Measurements from ENCODE around the gene FOLR1. TPM values are rescaled to one million over a fixed set of nuclear protein-coding genes. Genes with fewer than 3 reads are reported as not detected.

Gene FOLR1
- total RNA-seq, 1 donor from 2014 or later = not detected

- Mint-ChIP-seq H3K27ac (ENCODE audit: unreplicated experiment) (no peak overlapping the region), H3K9me3 (ENCODE audit: unreplicated experiment) (peaks cover 5% of the 10 kb centered on the region), H3K4me3 (ENCODE audit: unreplicated experiment) (no peak overlapping the region), H3K27me3 (ENCODE audit: unreplicated experiment) (peaks cover 6% of the 10 kb centered on the region), H3K36me3 (ENCODE audit: unreplicated experiment) (no peaks in the 10 kb centered on the region), H3K4me1 (ENCODE audit: low read depth, unreplicated experiment) (no peaks in the 10 kb centered on the region)
- TF ChIP-seq CTCF (IDR thresholded peaks at IDR 0.05; ENCODE audit: partially characterized antibody, unreplicated experiment) = no peak
- DNase-seq = no peak
These were observed 41.3 kb downstream of the FOLR1 start for GRCh38 chr11:72233056-72233772.

DNA sequence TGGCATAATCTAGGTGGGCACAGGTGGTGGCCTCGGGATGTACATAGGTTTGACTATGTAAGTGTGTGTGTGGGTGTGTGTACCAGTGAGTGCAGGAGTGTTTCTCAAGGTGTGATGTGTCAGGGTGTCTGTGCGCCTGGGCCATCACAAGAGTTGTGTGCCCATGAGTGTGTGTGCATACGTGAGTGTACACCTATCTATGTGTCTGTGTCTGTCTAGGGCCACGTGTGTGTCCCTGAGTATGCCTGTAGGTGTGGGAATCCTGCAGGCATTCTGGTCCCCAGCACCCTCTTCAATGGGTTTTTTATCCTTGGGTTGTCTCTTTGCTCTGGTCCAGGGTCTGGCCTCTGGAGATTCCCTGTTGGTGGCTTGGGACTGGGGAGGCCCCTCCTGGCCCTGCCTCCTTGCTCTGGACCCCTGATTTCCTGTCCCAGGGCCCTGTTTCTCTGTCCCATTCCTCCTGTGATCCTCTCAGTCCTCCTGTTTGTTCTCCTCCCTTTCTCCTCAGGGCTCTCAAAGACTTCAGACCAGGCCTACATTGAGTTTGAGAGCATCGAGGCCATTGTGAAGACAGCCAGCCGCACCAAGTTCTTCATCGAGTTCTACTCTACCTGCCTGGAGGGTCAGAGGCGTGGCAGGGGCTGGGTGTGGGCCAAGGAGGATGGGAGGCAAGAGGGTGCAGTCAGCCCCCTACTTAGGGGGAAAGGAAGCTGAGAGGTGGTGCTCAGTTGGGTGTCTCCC lies 42.0 kb downstream of the FOLR1 start:
- H3K27ac Mint-ChIP-seq (ENCODE audit: unreplicated experiment) = no peak overlapping the region
- DNase-seq = no peak
- H3K4me1 Mint-ChIP-seq (ENCODE audit: low read depth, unreplicated experiment) = peaks cover 2% of the 10 kb centered on the region
- H3K4me3 Mint-ChIP-seq (ENCODE audit: unreplicated experiment) = no peak overlapping the region
- peaks cover 5% of the 10 kb centered on the region for H3K9me3 Mint-ChIP-seq (ENCODE audit: unreplicated experiment)
- H3K27me3 Mint-ChIP-seq (ENCODE audit: unreplicated experiment) = peaks cover 7% of the 10 kb centered on the region
- TF ChIP-seq CTCF (IDR thresholded peaks at IDR 0.05; ENCODE audit: partially characterized antibody, unreplicated experiment) = no peak
- H3K36me3 Mint-ChIP-seq (ENCODE audit: unreplicated experiment) = no peaks in the 10 kb centered on the region

GRCh38 chr11:72234514-72234830 lies 42.5 kb downstream of the FOLR1 start:
- TF ChIP-seq CTCF (IDR thresholded peaks at IDR 0.05; ENCODE audit: partially characterized antibody, unreplicated experiment) = no peak
- H3K4me1 Mint-ChIP-seq (ENCODE audit: low read depth, unreplicated experiment) = peaks cover 2% of the 10 kb centered on the region
- H3K27me3 Mint-ChIP-seq (ENCODE audit: unreplicated experiment) = peaks cover 8% of the 10 kb centered on the region
- no peaks in the 10 kb centered on the region for H3K36me3 Mint-ChIP-seq (ENCODE audit: unreplicated experiment)
- no peak overlapping the region for H3K27ac Mint-ChIP-seq (ENCODE audit: unreplicated experiment)
- peaks cover 2% of the 10 kb centered on the region for H3K9me3 Mint-ChIP-seq (ENCODE audit: unreplicated experiment)
- DNase-seq = no peak
- H3K4me3 Mint-ChIP-seq (ENCODE audit: unreplicated experiment) = no peak overlapping the region

GRCh38 chr11:72234920-72235319 lies 43.0 kb downstream of the FOLR1 start:
- Mint-ChIP-seq H3K9me3 (ENCODE audit: unreplicated experiment) (peaks cover 2% of the 10 kb centered on the region), H3K4me1 (ENCODE audit: low read depth, unreplicated experiment) (peaks cover 2% of the 10 kb centered on the region), H3K4me3 (ENCODE audit: unreplicated experiment) (no peak overlapping the region), H3K27ac (ENCODE audit: unreplicated experiment) (no peak overlapping the region), H3K36me3 (ENCODE audit: unreplicated experiment) (no peaks in the 10 kb centered on the region), H3K27me3 (ENCODE audit: unreplicated experiment) (peaks cover 8% of the 10 kb centered on the region)
- DNase-seq = no peak
- no peak for TF ChIP-seq CTCF (IDR thresholded peaks at IDR 0.05; ENCODE audit: partially characterized antibody, unreplicated experiment)
